ENCODE results near the gene SEMG2. TPM values are rescaled to one million over a fixed set of nuclear protein-coding genes. Genes with fewer than 3 reads are reported as not detected.

The SEMG2 gene
- total RNA-seq, 2 experiments from 2014 or later = not detected

GRCh38 chr20:45223136-45223535 is 2.0 kb downstream of the SEMG2 start:
- H3K27me3 Mint-ChIP-seq = peaks cover 61% of the 10 kb centered on the region
- H3K4me3 Mint-ChIP-seq = no peak overlapping the region
- ATAC-seq (ENCODE audit: poor library complexity) (no peak), DNase-seq (no peak)
- H3K27ac Mint-ChIP-seq = no peak overlapping the region
- TF ChIP-seq CTCF (IDR thresholded peaks at IDR 0.05) = no peak
- no peaks in the 10 kb centered on the region for H3K4me1 Mint-ChIP-seq (ENCODE audit: low read depth)
- Histone ChIP-seq H3K36me3 (ENCODE audit: insufficient read depth, low read length) (no peaks in the 10 kb centered on the region), H3K27ac (ENCODE audit: low read depth in 1 of 2, low read length in 2 of 2) (no peak overlapping the region), H3K4me1 (ENCODE audit: insufficient read depth, low read length) (no peaks in the 10 kb centered on the region), H3K4me3 (ENCODE audit: low read length) (no peak overlapping the region), H3K9me3 (ENCODE audit: control insufficient read depth in 1 of 2, insufficient read depth in 1 of 2, low read length in 2 of 2) (no peaks in the 10 kb centered on the region), H3K27me3 (ENCODE audit: control insufficient read depth in 1 of 2, insufficient read depth in 2 of 2, low read length in 2 of 2) (peaks cover 10 to 18% of the 10 kb centered on the region in 2 experiments)
- intact Hi-C loops (cut with DNase I, micrococcal nuclease) = no loop called here
- POLR2A ChIA-PET = no interaction called here
- H3K9me3 Mint-ChIP-seq = no peaks in the 10 kb centered on the region
- no peaks in the 10 kb centered on the region for H3K36me3 Mint-ChIP-seq (ENCODE audit: low read depth)
- CTCF ChIA-PET = no interaction called here

- no peaks in the 10 kb centered on the region for H3K4me1 Mint-ChIP-seq (ENCODE audit: low read depth)
- Histone ChIP-seq H3K36me3 (ENCODE audit: insufficient read depth, low read length) (no peaks in the 10 kb centered on the region), H3K27ac (ENCODE audit: low read depth in 1 of 2, low read length in 2 of 2) (no peak overlapping the region), H3K27me3 (ENCODE audit: control insufficient read depth in 1 of 2, insufficient read depth in 2 of 2, low read length in 2 of 2) (peaks cover 11 to 28% of the 10 kb centered on the region in 2 experiments), H3K4me1 (ENCODE audit: insufficient read depth, low read length) (no peaks in the 10 kb centered on the region), H3K9me3 (ENCODE audit: control insufficient read depth in 1 of 2, insufficient read depth in 1 of 2, low read length in 2 of 2) (peaks cover 0 to 5% of the 10 kb centered on the region in 2 experiments), H3K4me3 (ENCODE audit: low read length) (no peak overlapping the region)
- H3K4me3 Mint-ChIP-seq = no peak overlapping the region
- no peak for ATAC-seq (ENCODE audit: poor library complexity)
- CTCF ChIA-PET = no interaction called here
- no peaks in the 10 kb centered on the region for H3K36me3 Mint-ChIP-seq (ENCODE audit: low read depth)
- TF ChIP-seq CTCF (IDR thresholded peaks at IDR 0.05) = no peak
- peaks cover 65% of the 10 kb centered on the region for H3K27me3 Mint-ChIP-seq
- intact Hi-C loops (cut with DNase I, micrococcal nuclease) = no loop called here
- no peak for DNase-seq
- no peaks in the 10 kb centered on the region for H3K9me3 Mint-ChIP-seq
- POLR2A ChIA-PET = no interaction called here
- H3K27ac Mint-ChIP-seq = no peak overlapping the region
Observed at GRCh38 chr20:45226287-45226686, 5.1 kb downstream of the SEMG2 start.

- POLR2A ChIA-PET = no interaction called here
- CTCF ChIA-PET = no interaction called here
- H3K36me3 Mint-ChIP-seq (ENCODE audit: low read depth) = no peaks in the 10 kb centered on the region
- Histone ChIP-seq H3K27me3 (ENCODE audit: control insufficient read depth in 1 of 2, insufficient read depth in 2 of 2, low read length in 2 of 2) (peaks cover 5 to 38% of the 10 kb centered on the region in 2 experiments), H3K4me3 (ENCODE audit: low read length) (no peak overlapping the region), H3K27ac (ENCODE audit: low read depth in 1 of 2, low read length in 2 of 2) (no peak overlapping the region), H3K36me3 (ENCODE audit: insufficient read depth, low read length) (no peaks in the 10 kb centered on the region), H3K9me3 (ENCODE audit: control insufficient read depth in 1 of 2, insufficient read depth in 1 of 2, low read length in 2 of 2) (peaks cover under 1 to 5% of the 10 kb centered on the region in 2 experiments), H3K4me1 (ENCODE audit: insufficient read depth, low read length) (no peaks in the 10 kb centered on the region)
- intact Hi-C loops (cut with DNase I, micrococcal nuclease) = no loop called here
- no peak for ATAC-seq (ENCODE audit: poor library complexity)
- no peaks in the 10 kb centered on the region for H3K4me1 Mint-ChIP-seq (ENCODE audit: low read depth)
- peaks cover 62% of the 10 kb centered on the region for H3K27me3 Mint-ChIP-seq
- no peak overlapping the region for H3K4me3 Mint-ChIP-seq
- no peak for TF ChIP-seq CTCF (IDR thresholded peaks at IDR 0.05)
- H3K9me3 Mint-ChIP-seq = no peaks in the 10 kb centered on the region
- peak in 8 of 14 experiments; percentile 2 to 33 (median 7) for DNase-seq
- no peak overlapping the region for H3K27ac Mint-ChIP-seq
Observed at GRCh38 chr20:45229264-45230056, 8.3 kb downstream of the SEMG2 start.

Data from CD4-positive, alpha-beta T cell (primary cell).